Body of pancreas (tissue), 4 donors: ENCODE data around the gene TTLL1.

ENCODE experiments used
- CTCF ChIP-seq, 7 experiments: fragments of 450-650 bp in 4 of 7; fragments of 200-600 bp in 3 of 7; sonication (generic) in 3 of 7; IDR thresholded peaks; one replicate each; pipeline ENCODE4 v1.5.1; 2016 to 2019; ENCODE audit warnings: antibody characterized with exemption in 7 of 7
- POLR2A ChIP-seq, 3 donors: fragments of 450-650 bp; IDR thresholded peaks; one replicate each; pipeline ENCODE4 v1.6.1; 2016; ENCODE audit warnings: antibody characterized with exemption in 3 of 3, mild to moderate bottlenecking in 2 of 3

- TF ChIP-seq CTCF (IDR thresholded peaks at IDR 0.05): no peak
- peak in 1 of 3 donors; percentile 32 for TF ChIP-seq POLR2A (IDR thresholded peaks at IDR 0.05)
Observed at GRCh38 chr22:43013355-43014315, 75.6 kb downstream of the TTLL1 start.
